Central memory CD8-positive, alpha-beta T cell (primary cell): ENCODE data around the gene OAS3.

Source experiments
- ATAC-seq: fragments of 150-1000 bp; cut with Tn5 transposase; replicated peaks from 2 replicates; pipeline ENCODE4 v1.10.0; 2022; ENCODE audit warnings: mild to moderate bottlenecking, moderate FRiP score, moderate number of reproducible peaks; ENCODE audit not compliant: poor library complexity, severe bottlenecking; ENCODE audit errors: extremely low read depth
- DNase-seq, 2 donors: peaks; one replicate each; pipeline ENCODE4 v3.0.0; 2021; ENCODE audit warnings: low spot score in 2 of 2
- H3K27ac Mint-ChIP-seq: one replicate; pipeline ENCODE4 v1.8.0; 2022; ENCODE audit warnings: low read depth, mild to moderate bottlenecking, moderate library complexity, mixed read lengths
- H3K27me3 Mint-ChIP-seq: one replicate; pipeline ENCODE4 v1.8.0; 2022; ENCODE audit warnings: mixed read lengths
- H3K36me3 Mint-ChIP-seq: one replicate; pipeline ENCODE4 v1.8.0; 2022; ENCODE audit warnings: mild to moderate bottlenecking, moderate library complexity, mixed read lengths; ENCODE audit not compliant: insufficient read depth
- H3K4me1 Mint-ChIP-seq: one replicate; pipeline ENCODE4 v1.8.0; 2022; ENCODE audit warnings: mixed read lengths
- H3K4me3 Mint-ChIP-seq: one replicate; pipeline ENCODE4 v1.8.0; 2022; ENCODE audit warnings: mild to moderate bottlenecking, moderate library complexity, mixed read lengths
- H3K9me3 Mint-ChIP-seq: one replicate; pipeline ENCODE4 v1.8.0; 2022; ENCODE audit warnings: mixed read lengths

The OAS3 gene

GRCh38 chr12:112967858-112968257, 29.6 kb downstream of the OAS3 start:
- Mint-ChIP-seq H3K4me3 (no peak overlapping the region), H3K27ac (no peak overlapping the region), H3K27me3 (no peaks in the 10 kb centered on the region), H3K9me3 (no peaks in the 10 kb centered on the region), H3K36me3 (peaks cover 27% of the 10 kb centered on the region), H3K4me1 (no peaks in the 10 kb centered on the region)
- DNase-seq (no peak), ATAC-seq (no peak)

- peaks cover 19% of the 10 kb centered on the region for H3K36me3 Mint-ChIP-seq
- H3K4me1 Mint-ChIP-seq, result no peaks in the 10 kb centered on the region
- H3K27me3 Mint-ChIP-seq, result no peaks in the 10 kb centered on the region
- no peaks in the 10 kb centered on the region for H3K9me3 Mint-ChIP-seq
- DNase-seq, result no peak
- no peak for ATAC-seq
- H3K27ac Mint-ChIP-seq, result no peak overlapping the region
- no peak overlapping the region for H3K4me3 Mint-ChIP-seq
Observed at GRCh38 chr12:112969547-112970306, 31.5 kb downstream of the OAS3 start.

GRCh38 chr12:112970391-112970790, 32.1 kb downstream of the OAS3 start:
- Mint-ChIP-seq H3K27ac (no peak overlapping the region), H3K4me3 (no peak overlapping the region), H3K4me1 (no peaks in the 10 kb centered on the region), H3K9me3 (no peaks in the 10 kb centered on the region), H3K27me3 (no peaks in the 10 kb centered on the region), H3K36me3 (peaks cover 19% of the 10 kb centered on the region)
- DNase-seq (no peak), ATAC-seq (no peak)

- Mint-ChIP-seq H3K4me3 (no peak overlapping the region), H3K27me3 (no peaks in the 10 kb centered on the region), H3K27ac (no peak overlapping the region), H3K36me3 (peaks cover 16% of the 10 kb centered on the region), H3K9me3 (no peaks in the 10 kb centered on the region), H3K4me1 (no peaks in the 10 kb centered on the region)
- no peak for ATAC-seq
- DNase-seq, result no peak
Observed at GRCh38 chr12:112971248-112971647, 33.0 kb downstream of the OAS3 start.

- Mint-ChIP-seq H3K27ac (no peak overlapping the region), H3K27me3 (no peaks in the 10 kb centered on the region), H3K4me1 (peaks cover 6% of the 10 kb centered on the region), H3K36me3 (peaks cover 10% of the 10 kb centered on the region), H3K4me3 (no peak overlapping the region), H3K9me3 (no peaks in the 10 kb centered on the region)
- ATAC-seq (no peak), DNase-seq (no peak)
Observed at GRCh38 chr12:112973011-112973735, 34.9 kb downstream of the OAS3 start.

- H3K36me3 Mint-ChIP-seq, result peaks cover 16% of the 10 kb centered on the region
- no peak overlapping the region for H3K27ac Mint-ChIP-seq
- no peak overlapping the region for H3K4me3 Mint-ChIP-seq
- no peaks in the 10 kb centered on the region for H3K27me3 Mint-ChIP-seq
- ATAC-seq, result no peak
- peaks cover 12% of the 10 kb centered on the region for H3K4me1 Mint-ChIP-seq
- no peaks in the 10 kb centered on the region for H3K9me3 Mint-ChIP-seq
- DNase-seq, result no peak
Observed at GRCh38 chr12:112973818-112974231, 35.6 kb downstream of the OAS3 start.

- peak overlapping the region; percentile 20 for H3K27ac Mint-ChIP-seq
- no peak for DNase-seq
- no peak for ATAC-seq
- no peak overlapping the region for H3K4me3 Mint-ChIP-seq
- H3K36me3 Mint-ChIP-seq, result peaks cover 13% of the 10 kb centered on the region
- peaks cover 23% of the 10 kb centered on the region for H3K4me1 Mint-ChIP-seq
- no peaks in the 10 kb centered on the region for H3K9me3 Mint-ChIP-seq
- no peaks in the 10 kb centered on the region for H3K27me3 Mint-ChIP-seq
Observed at GRCh38 chr12:112974904-112975303, 36.6 kb downstream of the OAS3 start.

- Mint-ChIP-seq H3K27me3 (no peaks in the 10 kb centered on the region), H3K4me3 (no peak overlapping the region), H3K9me3 (no peaks in the 10 kb centered on the region), H3K4me1 (peaks cover 44% of the 10 kb centered on the region), H3K36me3 (peaks cover 8% of the 10 kb centered on the region), H3K27ac (peak overlapping the region; percentile 97)
- DNase-seq (no peak), ATAC-seq (no peak)
Observed at GRCh38 chr12:112977139-112977538, 38.9 kb downstream of the OAS3 start.

GRCh38 chr12:112977641-112978040, 39.4 kb downstream of the OAS3 start:
- H3K27ac Mint-ChIP-seq, result peak overlapping the region; percentile 97
- H3K4me3 Mint-ChIP-seq, result peak overlapping the region; percentile 100
- peaks cover 9% of the 10 kb centered on the region for H3K36me3 Mint-ChIP-seq
- no peak for DNase-seq
- ATAC-seq, result no peak
- H3K4me1 Mint-ChIP-seq, result peaks cover 49% of the 10 kb centered on the region
- H3K9me3 Mint-ChIP-seq, result no peaks in the 10 kb centered on the region
- H3K27me3 Mint-ChIP-seq, result no peaks in the 10 kb centered on the region

GRCh38 chr12:112978163-112979040, 40.1 kb downstream of the OAS3 start, which contains the start of gene OAS2:
OAS2 (plus strand) TSS chr12:112978519; CDS start chr12:112978609, 90 bp downstream.
- H3K4me1 Mint-ChIP-seq, result peaks cover 57% of the 10 kb centered on the region

GRCh38 chr12:112979041-112979680, 40.9 kb downstream of the OAS3 start:
- ATAC-seq, result peak; percentile 38
- H3K27ac Mint-ChIP-seq, result peak overlapping the region; percentile 97
- no peaks in the 10 kb centered on the region for H3K9me3 Mint-ChIP-seq
- H3K36me3 Mint-ChIP-seq, result peaks cover 9% of the 10 kb centered on the region
- H3K4me3 Mint-ChIP-seq, result peak overlapping the region; percentile 100
- peak in 1 of 2 donors; percentile 18 for DNase-seq
- peaks cover 64% of the 10 kb centered on the region for H3K4me1 Mint-ChIP-seq
- H3K27me3 Mint-ChIP-seq, result no peaks in the 10 kb centered on the region

More at GRCh38 chr12:112978163-112979040, 40.1 kb downstream of the OAS3 start, which contains the start of gene OAS2:
- H3K4me3 Mint-ChIP-seq, result peak within 1 kb of the TSS; percentile 100
- H3K9me3 Mint-ChIP-seq, result no peaks in the 10 kb centered on the region
- DNase-seq, result peak; percentile 52 to 74
- peaks cover 9% of the 10 kb centered on the region for H3K36me3 Mint-ChIP-seq
- H3K27ac Mint-ChIP-seq, result peak within 1 kb of the TSS; percentile 97
- peak; percentile 95 for ATAC-seq
- no peaks in the 10 kb centered on the region for H3K27me3 Mint-ChIP-seq
